Activated CD8-positive, alpha-beta T cell treated with anti-CD3 and anti-CD28 coated beads, Interleukin-2, amount 10 ng/mL, durations not matched to agents 7 days and 5 days (primary cell): Measurements from ENCODE around the gene GADL1. TPM values are rescaled to one million over a fixed set of nuclear protein-coding genes. Genes with fewer than 3 reads are reported as not detected.

ENCODE experiments used
- ATAC-seq: fragments of 150-1000 bp; cut with Tn5 transposase; one replicate; pipeline ENCODE4 v1.10.0; 2021; ENCODE audit warnings: moderate library complexity
- CTCF ChIA-PET: fragments of 350-600 bp; sonication (Branson Sonifier 250); formaldehyde crosslinking; loops from one replicate; lab custom pipeline; 2021; ENCODE audit warnings: antibody characterized with exemption; lab: Charles Lee
- POLR2A ChIA-PET: fragments of 350-600 bp; sonication (Branson Sonifier 250); formaldehyde crosslinking; loops from one replicate; lab custom pipeline; 2021; ENCODE audit warnings: antibody characterized with exemption; lab: Charles Lee
- DNase-seq: peaks from one replicate; pipeline ENCODE4 v3.0.0-alpha.2; 2020
- H3K27ac Mint-ChIP-seq: one replicate; pipeline ENCODE4 v1.8.0; 2021; ENCODE audit warnings: mild to moderate bottlenecking, mixed read lengths
- H3K27me3 Mint-ChIP-seq: one replicate; pipeline ENCODE4 v1.8.0; 2021; ENCODE audit warnings: low read depth, mixed read lengths
- H3K36me3 Mint-ChIP-seq: one replicate; pipeline ENCODE4 v1.8.0; 2021; ENCODE audit warnings: low read depth, mixed read lengths
- H3K4me1 Mint-ChIP-seq: one replicate; pipeline ENCODE4 v1.8.0; 2021; ENCODE audit warnings: low read depth, mixed read lengths
- H3K4me3 Mint-ChIP-seq: one replicate; pipeline ENCODE4 v1.8.0; 2021; ENCODE audit warnings: mild to moderate bottlenecking, mixed read lengths
- H3K9me3 Mint-ChIP-seq: one replicate; pipeline ENCODE4 v1.8.0; 2022; ENCODE audit warnings: mixed read lengths; ENCODE audit not compliant: insufficient read depth
- total RNA-seq, 2 experiments: library from RNA; stranded (reverse); gene quantifications; one replicate each; pipeline ENCODE4 v1.2.3, GENCODE V29; 2021

GADL1 gene
- total RNA-seq, 2 experiments from 2014 or later, result not detected

- DNase-seq (no peak), ATAC-seq (no peak)
- Mint-ChIP-seq H3K4me1 (peaks cover 81% of the 10 kb centered on the region), H3K27ac (peak overlapping the region; percentile 85), H3K4me3 (no peak overlapping the region), H3K36me3 (peaks cover 94% of the 10 kb centered on the region), H3K27me3 (no peaks in the 10 kb centered on the region), H3K9me3 (no peaks in the 10 kb centered on the region)
- ChIA-PET CTCF (no interaction called here), POLR2A (no interaction called here)
Observed at GRCh38 chr3:30680789-30681648, 213.4 kb downstream of the GADL1 start.

GRCh38 chr3:30679045-30679444, 215.4 kb downstream of the GADL1 start:
- POLR2A ChIA-PET, result interaction anchor here (0.6 to 1.2 kb wide), 3 partner anchors 15 to 44 kb away, joined by 3 to 5 read pairs (median 3); no protein-coding TSS in a partner anchor
- ATAC-seq (no peak), DNase-seq (no peak)
- H3K4me1 Mint-ChIP-seq, result peaks cover 83% of the 10 kb centered on the region
- H3K27me3 Mint-ChIP-seq, result no peaks in the 10 kb centered on the region
- CTCF ChIA-PET, result interaction anchor here (0.6 to 2.7 kb wide), 5 partner anchors 13 to 439 kb away, joined by 3 to 15 read pairs (median 3); no protein-coding TSS in a partner anchor
- H3K27ac Mint-ChIP-seq, result peak overlapping the region; percentile 77
- no peaks in the 10 kb centered on the region for H3K9me3 Mint-ChIP-seq
- H3K4me3 Mint-ChIP-seq, result no peak overlapping the region
- H3K36me3 Mint-ChIP-seq, result peaks cover 95% of the 10 kb centered on the region

GRCh38 chr3:30677347-30677685, 217.1 kb downstream of the GADL1 start:
- Mint-ChIP-seq H3K36me3 (peaks cover 95% of the 10 kb centered on the region), H3K4me3 (no peak overlapping the region), H3K4me1 (peaks cover 81% of the 10 kb centered on the region), H3K27me3 (no peaks in the 10 kb centered on the region), H3K27ac (no peak overlapping the region), H3K9me3 (no peaks in the 10 kb centered on the region)
- CTCF ChIA-PET, result interaction anchor here (0.8 to 2.7 kb wide), 6 partner anchors 11 to 69 kb away, joined by 3 to 19 read pairs (median 5); no protein-coding TSS in a partner anchor
- POLR2A ChIA-PET, result interaction anchor here (1.5 kb wide), 1 partner anchor 19 kb away, joined by 5 read pairs; no protein-coding TSS in a partner anchor
- DNase-seq (no peak), ATAC-seq (no peak)

- no peak for DNase-seq
- Mint-ChIP-seq H3K9me3 (no peaks in the 10 kb centered on the region), H3K4me1 (peaks cover 81% of the 10 kb centered on the region), H3K4me3 (no peak overlapping the region), H3K27ac (peak overlapping the region; percentile 50), H3K27me3 (no peaks in the 10 kb centered on the region), H3K36me3 (peaks cover 95% of the 10 kb centered on the region)
- CTCF ChIA-PET, result interaction anchor here (1.1 to 2.7 kb wide), 6 partner anchors 11 to 69 kb away, joined by 3 to 19 read pairs (median 5); no protein-coding TSS in a partner anchor
- no peak for ATAC-seq
- POLR2A ChIA-PET, result interaction anchor here (1.5 kb wide), 1 partner anchor 19 kb away, joined by 5 read pairs; no protein-coding TSS in a partner anchor
Observed at GRCh38 chr3:30676424-30677346, 217.8 kb downstream of the GADL1 start.
